Lower lobe of right lung (tissue), 2 donors: ENCODE results near the gene ZNF442. TPM values are rescaled to one million over a fixed set of nuclear protein-coding genes. Genes with fewer than 3 reads are reported as not detected.
"Not testable (repeated sequence)": the region's sequence is repeated elsewhere in the genome, so short reads cannot be mapped to it uniquely, and the experiment has no call there.

Source experiments
- ATAC-seq, 2 donors: fragments of 200-7000 bp; cut with Tn5 transposase; one replicate each; pipeline ENCODE4 v1.9.1; 2020 to 2022; ENCODE audit warnings: mild to moderate bottlenecking in 2 of 2, moderate library complexity in 2 of 2
- DNase-seq: peaks from one replicate; pipeline ENCODE4 v3.0.0-alpha.2; 2020
- H3K27ac ChIP-seq: fragments of 200-600 bp; one replicate; pipeline ENCODE4 v1.8.0; 2022
- H3K27me3 ChIP-seq: fragments of 200-600 bp; one replicate; pipeline ENCODE4 v1.8.0; 2022; ENCODE audit warnings: low read depth
- H3K36me3 ChIP-seq: fragments of 200-600 bp; one replicate; pipeline ENCODE4 v1.8.0; 2022; ENCODE audit warnings: mild to moderate bottlenecking
- H3K4me1 ChIP-seq: fragments of 200-600 bp; one replicate; pipeline ENCODE4 v1.8.0; 2022
- H3K4me3 ChIP-seq: fragments of 200-600 bp; one replicate; pipeline ENCODE4 v1.8.0; 2022; ENCODE audit warnings: mild to moderate bottlenecking
- H3K9me3 ChIP-seq: fragments of 200-600 bp; one replicate; pipeline ENCODE4 v1.8.0; 2022
- CTCF ChIP-seq: fragments of 200-600 bp; IDR thresholded peaks from one replicate; pipeline ENCODE4 v1.8.0; 2022; ENCODE audit warnings: antibody characterized with exemption, mild to moderate bottlenecking
- intact Hi-C: fragments of 100-400 bp; cut with DNase I; formaldehyde crosslinking; loops from one replicate; pipeline ENCODE4 v1.11.0; 2022
- total RNA-seq: library from RNA; stranded (reverse); fragmentation: NEBNext Ultra II Directional; extraction: Animal tissue kit (Norgen Biotek cat#: 25700); gene quantifications from one replicate; pipeline ENCODE4 v1.2.1, GENCODE V29; 2021
- donor health status: DM: no; HTN: yes; CAD: no; lungs with severe emphysema.

The ZNF442 gene
- total RNA-seq, 1 donor from 2014 or later, result 2.5 TPM

DNA sequence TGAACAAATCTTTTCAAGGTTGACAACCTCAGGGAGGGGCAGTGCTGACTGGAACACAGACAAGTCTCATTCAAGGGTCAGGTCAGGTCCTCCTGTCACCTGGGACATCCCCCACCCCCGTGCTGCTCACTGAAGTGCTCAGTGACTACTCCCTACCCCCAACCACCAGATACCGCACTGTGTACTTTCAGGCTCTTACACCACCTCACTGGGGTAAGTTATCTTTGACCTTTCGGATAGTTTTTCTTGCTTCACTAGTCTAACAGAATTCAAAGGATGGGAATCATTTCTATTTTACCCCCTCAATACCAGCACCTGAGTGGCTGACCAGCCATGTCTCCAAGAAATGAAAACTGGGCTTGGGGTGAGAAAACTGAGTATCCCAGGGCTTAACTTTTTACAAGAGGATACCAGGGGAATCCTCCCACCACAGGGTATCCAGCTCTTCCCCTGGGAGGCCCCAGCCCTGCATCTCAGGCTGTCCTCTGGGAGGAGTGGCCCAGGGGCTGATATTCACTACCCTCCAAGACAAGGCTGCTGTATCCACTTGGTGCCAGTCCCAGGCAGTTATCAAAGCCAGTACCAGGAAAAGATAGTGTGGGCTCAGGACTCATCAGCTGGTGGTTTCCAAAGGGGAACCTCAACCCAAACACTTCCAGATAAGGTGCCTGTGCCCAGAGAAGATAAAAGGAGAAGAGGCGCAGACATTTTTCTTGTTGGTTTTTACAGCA, 34.1 kb downstream of the ZNF442 start:
- intact Hi-C loops, result no loop called here
- DNase-seq (no peak), ATAC-seq (no peak)
- Histone ChIP-seq H3K4me3 (no peak overlapping the region), H3K4me1 (peaks cover 16% of the 10 kb centered on the region), H3K9me3 (no peaks in the 10 kb centered on the region), H3K27me3 (no peaks in the 10 kb centered on the region), H3K36me3 (no peaks in the 10 kb centered on the region), H3K27ac (no peak overlapping the region)
- no peak for TF ChIP-seq CTCF

DNA sequence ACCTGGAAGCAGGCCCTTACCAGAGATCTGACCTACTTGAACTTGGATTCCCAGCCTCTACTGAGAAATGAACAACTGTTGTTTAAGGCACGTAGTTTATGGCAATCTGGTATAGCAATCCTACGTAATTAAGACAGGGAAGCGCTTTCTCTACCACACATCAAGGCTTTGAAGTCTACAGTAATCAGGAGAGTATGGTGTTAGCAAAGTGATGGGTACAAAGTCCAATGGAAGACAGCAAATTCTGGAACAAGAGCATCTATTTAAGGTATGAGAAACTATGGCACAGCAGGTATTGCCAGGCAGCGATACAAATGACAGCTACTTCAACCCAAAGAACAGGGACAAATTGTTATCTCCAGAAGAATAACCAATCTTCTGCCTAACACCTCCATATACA, 35.1 kb downstream of the ZNF442 start:
- Histone ChIP-seq H3K27ac (no peak overlapping the region), H3K4me1 (peaks cover 16% of the 10 kb centered on the region), H3K36me3 (no peaks in the 10 kb centered on the region), H3K4me3 (no peak overlapping the region), H3K9me3 (no peaks in the 10 kb centered on the region), H3K27me3 (no peaks in the 10 kb centered on the region)
- DNase-seq (no peak), ATAC-seq (no peak)
- TF ChIP-seq CTCF, result no peak
- intact Hi-C loops, result no loop called here

DNA sequence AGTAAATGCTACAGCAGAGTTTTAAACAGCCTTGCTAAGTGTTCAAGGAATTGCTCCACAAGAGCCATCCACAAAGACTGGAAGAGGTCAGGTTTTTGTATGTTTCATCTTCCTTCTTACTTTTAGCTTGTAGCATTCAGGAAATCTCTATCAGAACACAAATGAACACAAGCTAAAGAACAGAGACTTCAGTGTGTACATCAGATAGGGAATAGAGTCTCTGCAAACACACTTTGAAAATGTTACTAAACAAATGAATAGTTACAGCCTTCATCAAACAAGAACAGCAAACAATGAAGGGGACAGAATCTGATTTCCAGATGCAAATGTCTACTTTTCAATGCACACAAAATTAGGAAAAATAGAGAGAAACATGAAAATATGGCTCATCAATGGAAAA, 39.8 kb downstream of the ZNF442 start:
- no peak for ATAC-seq
- H3K27ac ChIP-seq, result no peak overlapping the region
- intact Hi-C loops, result no loop called here

DNA sequence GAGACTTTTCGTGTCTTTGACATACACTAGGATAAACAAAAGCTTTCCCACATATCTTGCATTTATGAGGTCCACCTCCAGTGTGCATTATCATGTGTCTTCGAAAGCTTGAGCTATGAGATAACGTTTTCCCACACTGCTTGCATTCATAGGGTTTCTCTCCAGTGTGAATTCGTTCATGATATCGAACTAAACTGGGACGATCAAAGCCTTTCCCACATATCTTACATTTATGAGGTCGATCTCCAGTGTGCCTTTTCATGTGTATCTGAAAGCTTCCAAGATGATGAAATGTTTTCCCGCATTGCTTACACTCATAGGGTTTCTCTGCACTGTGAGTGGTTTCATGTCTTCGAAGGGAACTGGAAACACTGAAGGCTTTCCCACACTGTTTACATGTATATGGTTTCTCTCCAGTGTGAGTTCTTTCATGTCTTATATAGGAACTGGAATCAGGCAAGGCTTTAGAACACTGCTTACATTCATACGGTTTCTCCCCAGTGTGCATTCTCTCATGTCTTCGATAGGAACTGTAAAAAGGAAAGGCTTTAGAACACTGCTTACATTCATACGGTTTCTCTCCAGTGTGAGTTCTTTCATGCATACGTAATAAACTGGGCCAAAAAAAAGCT, 46.6 kb downstream of the ZNF442 start:
- no peaks in the 10 kb centered on the region for H3K27me3 ChIP-seq
- ATAC-seq (no peak), DNase-seq (no peak)
- TF ChIP-seq CTCF, result no peak
- peaks cover 21% of the 10 kb centered on the region for H3K9me3 ChIP-seq
- no peak overlapping the region for H3K27ac ChIP-seq
- H3K4me3 ChIP-seq, result no peak overlapping the region
- intact Hi-C loops, result no loop called here
- no peaks in the 10 kb centered on the region for H3K4me1 ChIP-seq
- peaks cover 42% of the 10 kb centered on the region for H3K36me3 ChIP-seq

More for the DNA sequence above, 39.8 kb downstream of the ZNF442 start:
- Histone ChIP-seq H3K9me3 (no peaks in the 10 kb centered on the region), H3K27me3 (no peaks in the 10 kb centered on the region), H3K4me1 (no peaks in the 10 kb centered on the region), H3K36me3 (peaks cover 17% of the 10 kb centered on the region), H3K4me3 (no peak overlapping the region)
- TF ChIP-seq CTCF, result no peak
- DNase-seq, result no peak

GRCh38 chr19:12314553-12314952, 50.9 kb downstream of the ZNF442 start:
- peaks cover 16% of the 10 kb centered on the region for H3K9me3 ChIP-seq
- H3K27ac ChIP-seq, result no peak overlapping the region
- no peak overlapping the region for H3K4me3 ChIP-seq
- peaks cover 13% of the 10 kb centered on the region for H3K36me3 ChIP-seq
- DNase-seq, result no peak
- H3K4me1 ChIP-seq, result no peaks in the 10 kb centered on the region
- ATAC-seq, result peak in 1 of 2 donors; percentile 74
- no peaks in the 10 kb centered on the region for H3K27me3 ChIP-seq
- intact Hi-C loops, result no loop called here
- TF ChIP-seq CTCF, result no peak

DNA sequence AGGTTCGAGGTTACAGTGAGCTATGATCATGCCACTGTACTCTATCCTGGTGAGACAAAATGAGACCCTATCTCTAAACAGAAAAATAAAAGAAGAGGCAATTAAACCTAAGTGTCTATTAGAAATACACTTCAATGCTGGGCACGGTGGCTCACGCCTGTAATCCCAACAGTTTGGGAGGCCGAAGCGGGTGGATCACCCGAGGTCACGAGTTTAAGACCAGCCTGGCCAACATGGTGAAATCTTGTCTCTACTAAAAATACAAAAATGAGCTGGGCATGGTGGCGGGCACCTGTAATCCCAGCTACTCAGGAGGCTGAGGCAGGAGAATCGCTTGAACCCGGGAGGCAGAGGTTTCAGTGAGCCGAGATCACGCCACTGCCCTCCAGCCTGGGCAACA, 56.6 kb downstream of the ZNF442 start:
- H3K27ac ChIP-seq, H3K27me3 ChIP-seq, DNase-seq, intact Hi-C loops, H3K36me3 ChIP-seq, H3K4me3 ChIP-seq, H3K9me3 ChIP-seq, H3K4me1 ChIP-seq, ATAC-seq: not testable (repeated sequence)
